PC-9 (cell line): ENCODE data around the gene CAMK2B. TPM values are rescaled to one million over a fixed set of nuclear protein-coding genes. Genes with fewer than 3 reads are reported as not detected.

ENCODE experiments used
- BruUV-seq: library from RNA; stranded (reverse); fragments of 400-500 nt; replicated peaks from 2 replicates; lab custom pipeline; 2021; lab: Mats Ljungman, UMichigan
- CTCF ChIA-PET: fragments of 300-600 bp; sonication (Branson Sonifier 250); formaldehyde crosslinking; loops from one replicate; lab custom pipeline; 2022; ENCODE audit warnings: antibody characterized with exemption; lab: Charles Lee
- POLR2A ChIA-PET: fragments of 300-600 bp; sonication (Branson Sonifier 250); formaldehyde crosslinking; loops from one replicate; lab custom pipeline; 2022; ENCODE audit warnings: antibody characterized with exemption; ENCODE audit not compliant: unreplicated experiment; lab: Charles Lee
- DNase-seq, 2 experiments: peaks; one replicate each; pipeline versions ENCODE4 v3.0.0 to v3.0.0-alpha.2; 2015 to 2022; ENCODE audit warnings: mixed read lengths in 1 of 2
- H2AFZ ChIP-seq: fragments of 200-600 bp; sonication (generic); 2 replicates; pipeline ENCODE4 v1.8.1; 2017; ENCODE audit warnings: antibody characterized with exemption
- H3F3A ChIP-seq: fragments of 200-600 bp; sonication (generic); 2 replicates; pipeline ENCODE4 v1.8.1; 2017; ENCODE audit warnings: antibody characterized with exemption, mild to moderate bottlenecking, low read depth; ENCODE audit not compliant: insufficient read depth
- H3K27ac ChIP-seq: fragments of 200-600 bp; sonication (generic); 2 replicates; pipeline ENCODE4 v1.6.1; 2016; ENCODE audit warnings: mixed run types
- H3K27me3 ChIP-seq: fragments of 200-600 bp; sonication (generic); 2 replicates; pipeline ENCODE4 v1.6.1; 2016; ENCODE audit warnings: low read depth, mixed run types; ENCODE audit not compliant: insufficient read depth
- H3K36me3 ChIP-seq: fragments of 200-600 bp; sonication (generic); 2 replicates; pipeline ENCODE4 v1.6.1; 2016; ENCODE audit warnings: low read depth, mixed run types
- H3K4me1 ChIP-seq: fragments of 200-600 bp; sonication (generic); replicated peaks from 2 replicates; pipeline ENCODE4 v1.6.1; 2016; ENCODE audit warnings: mixed run types; ENCODE audit not compliant: insufficient read depth
- H3K4me2 ChIP-seq: fragments of 200-600 bp; sonication (generic); 2 replicates; pipeline ENCODE4 v1.6.1; 2017; ENCODE audit warnings: mixed run types
- H3K4me3 ChIP-seq: fragments of 200-600 bp; sonication (generic); 2 replicates; pipeline ENCODE4 v1.6.1; 2016; ENCODE audit warnings: mixed run types
- H3K79me2 ChIP-seq: fragments of 200-600 bp; sonication (generic); 2 replicates; pipeline ENCODE4 v1.6.1; 2017; ENCODE audit warnings: low read depth, mixed run types
- H3K9me2 ChIP-seq: fragments of 200-600 bp; sonication (generic); 2 replicates; pipeline ENCODE4 v1.8.1; 2017; ENCODE audit warnings: mild to moderate bottlenecking; ENCODE audit not compliant: insufficient read depth
- H3K9me3 ChIP-seq: fragments of 200-600 bp; sonication (generic); 2 replicates; pipeline ENCODE4 v1.8.1; 2016; ENCODE audit warnings: low read depth; ENCODE audit not compliant: insufficient read depth
- H4K20me1 ChIP-seq: fragments of 200-600 bp; sonication (generic); 2 replicates; pipeline ENCODE4 v1.8.1; 2017; ENCODE audit not compliant: insufficient read depth
- CTCF ChIP-seq: fragments of 200-600 bp; sonication (generic); conservative IDR thresholded peaks from 2 replicates; pipeline ENCODE4 v1.6.1; 2017; ENCODE audit warnings: mixed run types, antibody characterized with exemption, mild to moderate bottlenecking, moderate library complexity
- EZH2 ChIP-seq: fragments of 200-600 bp; sonication (generic); IDR thresholded peaks from 2 replicates; pipeline ENCODE4 v1.8.0; 2017; ENCODE audit warnings: antibody characterized with exemption, low read depth
- intact Hi-C: fragments of 100-400 bp; cut with micrococcal nuclease; formaldehyde crosslinking; loops from one replicate; pipeline ENCODE4 v1.10.0; 2022; ENCODE audit not compliant: unreplicated experiment
- total RNA-seq: library from RNA; stranded (reverse); gene quantifications from 2 replicates; pipeline ENCODE4 v1.2.3, GENCODE V29; 2021

The CAMK2B gene
- total RNA-seq, 1 experiment from 2014 or later, result 0.15 TPM

GRCh38 chr7:44215531-44215930, 109.9 kb downstream of the CAMK2B start:
- Histone ChIP-seq H3K9me3 (no peaks in the 10 kb centered on the region), H3F3A (peaks cover 13% of the 10 kb centered on the region; the same call in 1 of the 2 replicates), H4K20me1 (no peaks in the 10 kb centered on the region), H3K4me1 (no peaks in the 10 kb centered on the region), H3K36me3 (peaks cover 13% of the 10 kb centered on the region), H3K4me2 (no peak overlapping the region), H3K27me3 (no peaks in the 10 kb centered on the region), H2AFZ (no peak overlapping the region), H3K4me3 (no peak overlapping the region), H3K79me2 (no peaks in the 10 kb centered on the region), H3K9me2 (no peaks in the 10 kb centered on the region), H3K27ac (no peak overlapping the region)
- CTCF ChIA-PET, result no interaction called here
- POLR2A ChIA-PET, result no interaction called here
- DNase-seq, result no peak
- intact Hi-C loops, result no loop called here
- BruUV-seq, result no TSS peak
- TF ChIP-seq EZH2 (no peak), CTCF (no peak)

- Histone ChIP-seq H3K79me2 (no peaks in the 10 kb centered on the region), H3K36me3 (peaks cover 27% of the 10 kb centered on the region), H3F3A (peaks cover 13% of the 10 kb centered on the region; the same call in 1 of the 2 replicates), H3K9me2 (no peaks in the 10 kb centered on the region), H4K20me1 (no peaks in the 10 kb centered on the region; the same call in 1 of the 2 replicates), H3K4me1 (no peaks in the 10 kb centered on the region), H3K27me3 (no peaks in the 10 kb centered on the region), H3K4me2 (no peak overlapping the region), H2AFZ (no peak overlapping the region), H3K27ac (no peak overlapping the region), H3K4me3 (no peak overlapping the region), H3K9me3 (no peaks in the 10 kb centered on the region)
- ChIA-PET POLR2A (interaction anchor here (0.7 kb wide), 1 partner anchor 90 kb away, joined by 3 read pairs; no protein-coding TSS in a partner anchor), CTCF (interaction anchor here (1.0 to 1.2 kb wide), 2 partner anchors 83 to 194 kb away, joined by 4 to 7 read pairs; no protein-coding TSS in a partner anchor)
- TF ChIP-seq CTCF, result no peak
- no peak for TF ChIP-seq EZH2
- intact Hi-C loops, result loop anchor here (5.0 kb wide), 1 partner anchor 263 kb away; no protein-coding TSS in a partner anchor
- BruUV-seq, result TSS peak; percentile 10
- DNase-seq, result no peak
Measured at GRCh38 chr7:44213877-44214388, 111.5 kb downstream of the CAMK2B start.

GRCh38 chr7:44213206-44213876, 112.1 kb downstream of the CAMK2B start:
- no TSS peak for BruUV-seq
- H3K9me3 ChIP-seq, result no peaks in the 10 kb centered on the region
- POLR2A ChIA-PET, result no interaction called here
- no peaks in the 10 kb centered on the region; the same call in 1 of the 2 replicates for H4K20me1 ChIP-seq
- no peaks in the 10 kb centered on the region for H3K79me2 ChIP-seq
- no peak overlapping the region for H3K4me3 ChIP-seq
- H3F3A ChIP-seq, result peaks cover 13% of the 10 kb centered on the region; the same call in 1 of the 2 replicates
- no peak overlapping the region for H2AFZ ChIP-seq
- no peaks in the 10 kb centered on the region for H3K4me1 ChIP-seq
- intact Hi-C loops, result loop anchor here (5.0 kb wide), 1 partner anchor 264 kb away; no protein-coding TSS in a partner anchor
- no peaks in the 10 kb centered on the region for H3K9me2 ChIP-seq
- H3K4me2 ChIP-seq, result no peak overlapping the region
- H3K27me3 ChIP-seq, result no peaks in the 10 kb centered on the region
- TF ChIP-seq CTCF (no peak), EZH2 (no peak)
- no peak for DNase-seq
- H3K27ac ChIP-seq, result no peak overlapping the region
- CTCF ChIA-PET, result interaction anchor here (0.7 kb wide), 1 partner anchor 82 kb away, joined by 3 read pairs; no protein-coding TSS in a partner anchor
- peaks cover 33% of the 10 kb centered on the region for H3K36me3 ChIP-seq
